Tibial nerve (tissue), 4 donors: ENCODE measurements around the gene INPP4B. TPM values are rescaled to one million over a fixed set of nuclear protein-coding genes. Genes with fewer than 3 reads are reported as not detected.

Experiments
- DNase-seq, 2 donors: peaks; one replicate each; pipeline ENCODE4 v3.0.0-alpha.2; 2019; ENCODE audit warnings: low spot score in 2 of 2
- H3K27ac ChIP-seq, 4 donors: fragments of 200-600 bp; sonication (generic) in 3 of 4; one replicate each; pipeline ENCODE4 v1.5.1; 2017 to 2019; ENCODE audit warnings: mild to moderate bottlenecking in 1 of 4
- H3K27me3 ChIP-seq, 2 donors: fragments of 200-600 bp; sonication (generic) in 1 of 2; one replicate each; pipeline versions ENCODE4 v1.5.1 to v1.6.0; 2017 to 2019
- H3K36me3 ChIP-seq, 3 donors: fragments of 200-600 bp; sonication (generic); one replicate each; pipeline ENCODE4 v1.5.1; 2018 to 2019
- H3K4me1 ChIP-seq, 4 donors: fragments of 200-600 bp; sonication (generic) in 3 of 4; one replicate each; pipeline ENCODE4 v1.5.1; 2017 to 2019
- H3K4me3 ChIP-seq, 4 donors: fragments of 200-600 bp; sonication (generic) in 3 of 4; one replicate each; pipeline ENCODE4 v1.5.1; 2017 to 2019; ENCODE audit warnings: mild to moderate bottlenecking in 1 of 4, moderate library complexity in 1 of 4
- H3K9me3 ChIP-seq, 4 donors: fragments of 200-600 bp; sonication (generic) in 3 of 4; one replicate each; pipeline ENCODE4 v1.5.1; 2017 to 2019
- EP300 ChIP-seq, 2 donors: sonication (generic); formaldehyde crosslinking; IDR thresholded peaks; one replicate each; pipeline ENCODE4 v1.6.1; 2017; ENCODE audit warnings: antibody characterized with exemption in 2 of 2, mild to moderate bottlenecking in 1 of 2
- POLR2A ChIP-seq, 2 donors: fragments of 450-650 bp; IDR thresholded peaks; one replicate each; pipeline ENCODE4 v1.6.1; 2017; ENCODE audit warnings: antibody characterized with exemption in 2 of 2, mild to moderate bottlenecking in 2 of 2, moderate library complexity in 2 of 2
- WGBS, 2 donors: methylation state at CpG; one replicate each; pipeline ENCODE4 v1.1.5; 2018; 5-methylcytosine and 5-hydroxymethylcytosine counted together
- total RNA-seq, 4 donors: library from RNA; depleted of rRNA; stranded (reverse); fragments of >200 nt; gene quantifications; one replicate each; pipeline ENCODE4 v1.1.0, GENCODE V29; 2016
- TF ChIP-seq, protein P1 (sequence below), 5 experiments: fragments of 200-600 bp in 3 of 5; fragments of 450-650 bp in 2 of 5; sonication (generic) in 3 of 5; IDR thresholded peaks; one replicate each; pipeline ENCODE4 v1.5.1; 2016 to 2019; ENCODE audit warnings: antibody characterized with exemption in 5 of 5, mild to moderate bottlenecking in 3 of 5, moderate library complexity in 2 of 5

INPP4B gene
- total RNA-seq, 4 donors from 2014 or later = 16.3 to 32.4 (median 24.8) TPM

DNA sequence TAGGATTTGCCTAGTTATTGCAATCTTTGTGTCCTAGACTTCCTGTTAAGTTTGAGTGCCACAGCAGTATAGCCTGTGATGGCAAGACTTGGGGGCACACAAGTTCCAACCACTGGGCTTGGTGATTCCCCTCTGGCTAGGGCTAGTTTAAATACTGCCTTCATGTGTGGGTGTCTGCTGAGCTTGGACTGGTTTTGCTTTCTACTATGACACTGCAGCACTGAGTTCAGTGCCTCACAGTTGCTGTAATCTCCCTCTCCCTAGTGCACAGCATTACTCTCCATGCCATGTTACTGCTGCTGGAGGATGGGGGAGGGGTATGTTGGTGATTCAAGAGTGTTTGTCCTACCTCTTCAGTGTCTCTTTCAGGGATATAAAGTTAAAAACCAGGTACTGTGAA lies 830.1 kb downstream of the INPP4B start:
- TF ChIP-seq EP300 (IDR thresholded peaks at IDR 0.05) = no peak
- TF ChIP-seq, protein P1, sequence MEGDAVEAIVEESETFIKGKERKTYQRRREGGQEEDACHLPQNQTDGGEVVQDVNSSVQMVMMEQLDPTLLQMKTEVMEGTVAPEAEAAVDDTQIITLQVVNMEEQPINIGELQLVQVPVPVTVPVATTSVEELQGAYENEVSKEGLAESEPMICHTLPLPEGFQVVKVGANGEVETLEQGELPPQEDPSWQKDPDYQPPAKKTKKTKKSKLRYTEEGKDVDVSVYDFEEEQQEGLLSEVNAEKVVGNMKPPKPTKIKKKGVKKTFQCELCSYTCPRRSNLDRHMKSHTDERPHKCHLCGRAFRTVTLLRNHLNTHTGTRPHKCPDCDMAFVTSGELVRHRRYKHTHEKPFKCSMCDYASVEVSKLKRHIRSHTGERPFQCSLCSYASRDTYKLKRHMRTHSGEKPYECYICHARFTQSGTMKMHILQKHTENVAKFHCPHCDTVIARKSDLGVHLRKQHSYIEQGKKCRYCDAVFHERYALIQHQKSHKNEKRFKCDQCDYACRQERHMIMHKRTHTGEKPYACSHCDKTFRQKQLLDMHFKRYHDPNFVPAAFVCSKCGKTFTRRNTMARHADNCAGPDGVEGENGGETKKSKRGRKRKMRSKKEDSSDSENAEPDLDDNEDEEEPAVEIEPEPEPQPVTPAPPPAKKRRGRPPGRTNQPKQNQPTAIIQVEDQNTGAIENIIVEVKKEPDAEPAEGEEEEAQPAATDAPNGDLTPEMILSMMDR (IDR thresholded peaks at IDR 0.05) = no peak
- no peak for TF ChIP-seq POLR2A (IDR thresholded peaks at IDR 0.05)
- H3K4me1 ChIP-seq = no peaks in the 10 kb centered on the region
- no peak overlapping the region for H3K4me3 ChIP-seq
- no peak for DNase-seq
- H3K9me3 ChIP-seq = peaks cover 0 to 2% (median 0%) of the 10 kb centered on the region in 4 donors
- no peaks in the 10 kb centered on the region for H3K36me3 ChIP-seq
- no peaks in the 10 kb centered on the region for H3K27me3 ChIP-seq
- H3K27ac ChIP-seq = no peak overlapping the region

DNA sequence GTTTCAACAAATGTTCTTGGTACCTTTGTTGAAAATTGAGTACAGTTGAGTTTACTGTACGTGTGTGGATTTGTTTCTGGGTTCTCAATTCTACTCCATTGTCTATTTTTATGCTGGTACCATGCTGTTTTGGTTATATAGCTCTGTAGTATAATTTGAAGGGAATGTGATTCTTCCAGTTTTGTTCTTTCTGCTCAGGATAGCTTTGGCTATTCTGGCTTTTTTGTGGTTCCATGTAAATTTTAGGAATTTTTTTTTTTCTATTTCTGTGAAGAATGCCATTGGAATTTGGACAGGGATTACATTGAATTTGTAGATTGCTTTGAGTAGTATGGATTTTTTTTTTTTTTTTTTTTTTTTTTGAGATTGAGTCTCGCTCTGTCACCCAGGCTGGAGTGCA lies 836.4 kb downstream of the INPP4B start:
- WGBS, 2 donors = 83 to 88% methylated on average over 2 of the region's 2 CpGs
- no peak overlapping the region for H3K4me3 ChIP-seq
- H3K36me3 ChIP-seq = no peaks in the 10 kb centered on the region
- H3K27me3 ChIP-seq = no peaks in the 10 kb centered on the region
- peaks cover 0 to 14% (median 2%) of the 10 kb centered on the region in 4 donors for H3K9me3 ChIP-seq
- no peak overlapping the region for H3K27ac ChIP-seq
- no peaks in the 10 kb centered on the region for H3K4me1 ChIP-seq
- no peak for TF ChIP-seq EP300 (IDR thresholded peaks at IDR 0.05)
- TF ChIP-seq, protein P1 (IDR thresholded peaks at IDR 0.05) = no peak
- no peak for TF ChIP-seq POLR2A (IDR thresholded peaks at IDR 0.05)
- DNase-seq = no peak

DNA sequence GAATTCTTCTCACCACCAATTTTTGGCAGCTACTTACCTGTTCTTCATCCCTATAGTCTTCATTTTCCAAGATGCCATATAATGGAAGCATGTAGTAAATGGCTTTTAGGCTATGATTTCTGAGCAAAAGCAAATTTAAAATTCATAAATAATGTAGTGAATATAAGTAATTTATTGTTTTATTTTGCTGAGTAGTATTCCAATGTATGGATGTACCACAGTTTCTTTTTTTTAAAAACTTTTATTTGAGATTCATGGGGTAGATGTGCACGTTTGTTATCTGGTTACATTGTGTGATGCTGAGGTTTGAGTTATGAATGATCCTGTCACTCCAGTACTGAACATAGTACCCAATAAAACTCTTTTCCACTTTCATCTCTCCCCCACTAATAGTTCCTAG lies 840.6 kb downstream of the INPP4B start:
- Histone ChIP-seq H3K4me3 (no peak overlapping the region), H3K27ac (no peak overlapping the region), H3K27me3 (no peaks in the 10 kb centered on the region), H3K4me1 (no peaks in the 10 kb centered on the region), H3K36me3 (no peaks in the 10 kb centered on the region), H3K9me3 (peaks cover 0 to 14% (median 0%) of the 10 kb centered on the region in 4 donors)
- 86 to 90% methylated on average over 1 of the region's 1 CpG for WGBS, 2 donors
- DNase-seq = no peak
- TF ChIP-seq, protein P1 (IDR thresholded peaks at IDR 0.05) = no peak
- TF ChIP-seq POLR2A (IDR thresholded peaks at IDR 0.05) = no peak
- no peak for TF ChIP-seq EP300 (IDR thresholded peaks at IDR 0.05)

DNA sequence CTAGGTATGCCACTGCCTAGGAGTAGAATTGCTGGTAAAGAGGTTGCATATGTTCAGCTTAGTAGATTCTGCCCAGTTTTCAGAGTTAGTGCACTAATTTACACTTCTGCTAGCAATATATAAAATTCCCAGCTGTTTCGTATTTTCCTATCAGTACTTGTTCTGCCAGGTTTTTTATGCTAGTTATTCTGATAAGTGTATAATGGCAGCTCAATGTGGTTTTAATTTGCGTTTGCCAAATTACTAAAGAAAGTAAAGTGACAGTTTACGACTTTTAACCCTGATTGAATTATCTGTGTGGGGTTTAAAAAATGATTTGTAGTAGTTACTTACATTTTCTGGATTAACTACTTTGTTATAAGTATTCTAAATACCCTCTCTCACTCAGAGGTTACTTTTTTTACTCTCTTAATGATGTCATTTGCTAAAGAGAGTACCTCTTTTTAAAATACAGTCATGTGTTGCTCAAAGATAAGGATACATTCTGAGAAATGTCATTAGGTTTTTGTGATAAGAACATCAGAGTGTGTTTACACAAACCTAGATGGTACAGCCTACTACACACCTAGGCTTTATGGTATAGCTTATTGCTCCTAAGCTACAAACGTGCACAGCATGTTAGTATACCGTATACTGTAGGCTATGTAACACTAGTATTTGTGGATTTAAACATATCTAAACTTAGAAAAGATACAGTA lies 846.5 kb downstream of the INPP4B start:
- 68 to 75% methylated on average over 5 of the region's 5 CpGs for WGBS, 2 donors
- no peaks in the 10 kb centered on the region for H3K36me3 ChIP-seq

DNA sequence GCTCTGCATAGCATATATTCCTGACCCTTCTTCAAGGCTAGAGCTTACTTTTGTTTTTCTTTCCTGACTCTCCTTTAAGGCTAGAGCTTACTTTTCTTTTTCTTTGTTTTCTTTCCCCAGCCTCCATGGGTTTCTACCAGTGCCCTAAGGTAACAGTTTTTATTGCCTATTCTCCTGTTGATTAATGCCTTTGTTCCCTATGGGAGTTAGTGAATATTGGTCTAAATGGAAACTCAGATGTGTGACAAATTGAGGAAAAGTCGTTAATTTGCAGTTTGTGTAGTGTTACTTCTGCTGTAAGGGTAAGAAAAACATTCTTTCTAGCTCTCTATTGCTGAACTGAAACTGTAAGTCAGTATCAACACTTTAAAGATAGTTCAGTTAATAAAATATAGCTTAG lies 851.0 kb downstream of the INPP4B start:
- Histone ChIP-seq H3K9me3 (peaks cover 0 to 8% (median 0%) of the 10 kb centered on the region in 4 donors), H3K27ac (no peak overlapping the region), H3K36me3 (no peaks in the 10 kb centered on the region), H3K4me1 (no peaks in the 10 kb centered on the region), H3K4me3 (no peak overlapping the region), H3K27me3 (no peaks in the 10 kb centered on the region)
- no peak for DNase-seq
- TF ChIP-seq, protein P1 (IDR thresholded peaks at IDR 0.05) = no peak
- TF ChIP-seq EP300 (IDR thresholded peaks at IDR 0.05) = no peak
- no peak for TF ChIP-seq POLR2A (IDR thresholded peaks at IDR 0.05)
- WGBS, 2 donors = 24 to 29% methylated on average over 1 of the region's 1 CpG

More for the DNA sequence above, 846.5 kb downstream of the INPP4B start:
- H3K4me3 ChIP-seq = no peak overlapping the region
- no peaks in the 10 kb centered on the region for H3K4me1 ChIP-seq
- H3K9me3 ChIP-seq = peaks cover 0 to 3% (median 0%) of the 10 kb centered on the region in 4 donors
- H3K27ac ChIP-seq = no peak overlapping the region
- no peaks in the 10 kb centered on the region for H3K27me3 ChIP-seq
- no peak for DNase-seq
- TF ChIP-seq EP300 (IDR thresholded peaks at IDR 0.05) = no peak
- TF ChIP-seq, protein P1 (IDR thresholded peaks at IDR 0.05) = no peak
- no peak for TF ChIP-seq POLR2A (IDR thresholded peaks at IDR 0.05)
